NCI-H2081 (cell line): ENCODE measurements around the gene LZTS3.
"Not testable (repeated sequence)": the region's sequence is repeated elsewhere in the genome, so short reads cannot be mapped to it uniquely, and the experiment has no call there.

ENCODE experiments used
- DNase-seq, 2 experiments: peaks; one replicate each; lab custom pipeline; 2025; lab: John Stamatoyannopoulos, UW

LZTS3 gene

GRCh38 chr20:3135507-3136070 is 37.8 kb downstream of the LZTS3 start:
- no peak for DNase-seq

DNA sequence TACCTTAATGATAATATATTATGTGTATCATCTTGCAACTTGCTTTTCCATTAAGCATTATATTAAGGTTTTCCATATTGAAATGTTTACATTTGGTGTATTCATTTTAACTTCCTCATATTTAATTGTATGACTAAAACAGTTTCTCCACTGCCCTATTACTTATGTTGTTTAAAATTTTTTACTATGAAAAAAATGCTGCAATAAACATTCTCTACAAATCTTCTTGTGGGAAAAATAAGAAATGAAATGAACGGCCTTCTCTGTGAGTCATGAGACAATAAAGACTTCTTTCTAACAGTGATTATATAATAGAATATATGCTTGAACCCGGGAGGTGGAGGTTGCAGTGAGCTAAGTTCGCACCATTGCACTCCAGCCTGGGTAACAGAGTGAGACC is 39.2 kb downstream of the LZTS3 start:
- no peak for DNase-seq

DNA sequence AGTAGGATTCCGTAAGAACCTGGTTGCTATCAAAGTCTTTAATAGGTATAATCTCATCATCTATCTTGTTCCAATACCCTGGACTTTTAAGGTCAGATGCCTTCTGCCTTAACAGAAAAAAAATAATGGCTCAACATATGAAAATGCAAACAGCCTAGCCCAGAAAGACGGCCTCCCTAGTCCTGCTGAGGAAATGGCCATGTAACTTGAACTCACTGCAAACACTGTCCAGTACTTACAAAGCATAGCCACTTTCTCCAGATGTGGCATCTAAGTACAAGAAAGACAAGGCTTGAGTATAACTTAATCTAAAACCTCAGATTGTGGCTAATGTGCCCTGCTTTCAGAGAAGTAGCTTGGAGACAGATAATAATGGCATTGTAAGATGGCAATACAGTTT is 40.2 kb downstream of the LZTS3 start:
- DNase-seq = no peak

DNA sequence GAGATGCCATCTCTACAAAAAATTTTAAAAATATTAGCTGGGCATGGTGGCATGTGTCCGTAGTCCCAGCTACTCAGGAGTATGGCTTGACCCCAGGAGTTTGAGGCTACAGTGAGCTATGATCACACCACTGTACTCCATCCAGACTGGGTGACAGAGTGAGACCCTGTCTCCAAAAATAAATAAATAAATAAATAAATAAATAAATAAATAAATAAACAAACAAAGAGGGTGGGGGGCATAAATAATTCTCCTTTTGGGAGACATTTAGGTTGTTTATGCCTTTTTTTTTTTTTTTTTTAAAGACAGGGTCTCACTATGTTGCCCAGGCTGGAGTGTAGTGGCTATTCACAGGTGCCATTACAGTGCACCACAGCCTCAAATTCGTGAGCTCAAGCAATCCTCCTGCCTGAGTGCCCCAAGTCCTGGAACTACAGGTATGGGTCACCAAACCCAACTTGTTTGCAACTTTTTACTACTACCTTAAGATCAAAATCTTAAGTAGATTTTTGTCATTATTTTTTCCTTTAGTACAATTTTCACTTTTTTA is 43.2 kb downstream of the LZTS3 start:
- DNase-seq = no peak

GRCh38 chr20:3129094-3129493 is 44.3 kb downstream of the LZTS3 start:
- no peak for DNase-seq

GRCh38 chr20:3128275-3128984 is 44.9 kb downstream of the LZTS3 start:
- DNase-seq = no peak

DNA sequence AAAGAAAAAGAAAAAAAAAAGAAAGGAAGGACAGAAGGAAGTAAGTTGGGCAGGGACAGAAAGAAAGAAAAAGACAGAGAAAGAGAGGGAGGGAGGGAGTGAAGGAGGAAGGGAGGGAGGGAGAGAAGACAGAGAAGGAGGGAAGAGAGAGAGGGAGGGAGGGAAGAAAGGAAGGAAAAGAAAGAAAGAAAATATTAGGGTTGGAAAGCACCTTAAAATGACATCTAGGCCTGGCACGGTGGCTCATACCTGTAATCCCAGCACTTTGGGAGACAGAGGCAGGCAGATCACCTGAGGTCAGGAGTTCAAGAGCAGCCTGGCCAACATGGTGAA is 46.9 kb downstream of the LZTS3 start:
- no peak for DNase-seq

GRCh38 chr20:3125776-3126526 is 47.4 kb downstream of the LZTS3 start:
- not testable (repeated sequence) for DNase-seq

DNA sequence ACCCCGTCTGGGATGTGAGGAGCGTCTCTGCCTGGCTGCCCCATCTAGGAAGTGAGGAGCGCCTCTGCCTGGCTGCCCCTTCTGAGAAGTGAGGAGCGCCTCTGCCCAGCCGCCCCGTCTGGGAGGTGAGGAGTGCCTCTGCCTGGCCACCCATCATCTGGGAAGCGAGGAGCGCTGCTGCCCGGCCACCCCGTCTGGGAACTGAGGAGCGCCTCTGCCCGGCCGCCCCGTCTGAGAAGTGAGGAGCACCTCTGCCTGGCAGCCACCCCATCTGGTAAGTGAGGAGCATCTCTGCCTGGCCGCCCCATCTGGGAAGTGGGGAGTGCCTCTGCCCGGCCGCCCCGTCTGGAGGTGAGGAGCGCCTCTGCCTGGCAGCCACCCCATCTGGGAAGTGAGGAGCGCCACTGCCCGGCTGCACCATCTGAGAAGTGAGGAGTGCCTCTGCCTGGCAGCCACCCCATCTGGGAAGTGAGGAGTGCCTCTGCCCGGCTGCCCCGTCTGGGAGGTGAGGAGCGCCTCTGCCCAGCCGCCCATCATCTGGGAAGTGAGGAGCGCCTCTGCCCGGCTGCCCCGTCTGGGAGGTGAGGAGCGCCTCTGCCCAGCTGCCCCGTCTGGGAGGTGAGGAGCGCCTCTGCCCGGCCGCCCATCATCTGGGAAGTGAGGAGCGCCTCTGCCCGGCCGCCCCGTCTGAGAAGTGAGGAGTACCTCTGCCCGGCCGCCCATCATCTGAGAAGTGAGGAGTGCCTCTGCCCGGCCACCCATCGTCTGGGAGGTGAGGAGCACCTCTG is 48.4 kb downstream of the LZTS3 start:
- DNase-seq = not testable (repeated sequence)

GRCh38 chr20:3124163-3124562 is 49.2 kb downstream of the LZTS3 start:
- not testable (repeated sequence) for DNase-seq

GRCh38 chr20:3123542-3123941 is 49.8 kb downstream of the LZTS3 start:
- DNase-seq = peak in 1 of 2 experiments; percentile 38

GRCh38 chr20:3121955-3122610 is 51.3 kb downstream of the LZTS3 start:
- no peak for DNase-seq

GRCh38 chr20:3121271-3121911 is 52.0 kb downstream of the LZTS3 start:
- DNase-seq = no peak

- no peak for DNase-seq
Measured at GRCh38 chr20:3119044-3119443, 54.3 kb downstream of the LZTS3 start.

GRCh38 chr20:3117839-3118379 is 55.4 kb downstream of the LZTS3 start:
- DNase-seq = not testable (repeated sequence)

DNA sequence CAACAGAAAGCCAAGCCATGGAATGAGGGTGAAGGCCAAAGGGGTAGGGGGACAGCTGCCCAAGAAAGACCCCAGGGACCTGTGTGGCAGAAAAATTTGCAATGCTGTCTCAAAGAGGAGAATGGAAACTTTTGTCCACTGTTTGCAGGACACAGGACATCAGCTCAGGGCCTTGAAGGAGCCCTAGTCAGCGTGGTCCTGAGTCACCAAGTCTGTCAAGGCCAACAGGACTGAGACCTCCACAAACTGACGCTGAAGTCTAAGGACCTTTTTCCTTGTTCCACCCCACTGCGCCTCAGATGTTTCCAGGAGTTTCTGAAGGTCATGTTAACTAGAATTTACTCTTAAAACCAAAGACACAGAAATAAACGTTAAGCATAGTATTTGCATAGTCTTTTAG is 57.0 kb downstream of the LZTS3 start:
- DNase-seq = no peak

- peak; percentile 64 for DNase-seq
Measured at GRCh38 chr20:3115190-3116107, 57.9 kb downstream of the LZTS3 start.
